ENCODE data around the gene SPINT3.
"Not testable (repeated sequence)": the region's sequence is repeated elsewhere in the genome, so short reads cannot be mapped to it uniquely, and the experiment has no call there.

SPINT3 gene

DNA sequence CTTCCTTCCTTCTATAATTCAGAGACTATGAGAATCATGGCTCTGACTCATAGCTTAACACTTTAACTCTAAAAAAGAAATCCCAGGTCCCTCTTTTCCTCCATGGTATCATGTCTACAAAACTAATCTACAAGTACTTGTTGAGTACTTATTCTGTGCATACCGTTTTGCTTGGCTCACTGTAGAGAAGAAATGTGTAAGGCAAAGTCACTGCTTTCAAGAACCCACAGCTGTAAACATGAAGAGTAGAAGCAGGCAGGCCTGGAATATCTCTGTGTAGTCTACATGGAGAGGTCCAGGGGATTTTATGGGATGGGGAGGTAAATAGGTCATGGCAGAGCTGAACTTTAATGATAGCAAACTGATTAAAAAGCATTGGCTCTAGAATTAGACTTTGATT, 13.8 kb downstream of the SPINT3 start:
- DNase-seq, result no peak

DNA sequence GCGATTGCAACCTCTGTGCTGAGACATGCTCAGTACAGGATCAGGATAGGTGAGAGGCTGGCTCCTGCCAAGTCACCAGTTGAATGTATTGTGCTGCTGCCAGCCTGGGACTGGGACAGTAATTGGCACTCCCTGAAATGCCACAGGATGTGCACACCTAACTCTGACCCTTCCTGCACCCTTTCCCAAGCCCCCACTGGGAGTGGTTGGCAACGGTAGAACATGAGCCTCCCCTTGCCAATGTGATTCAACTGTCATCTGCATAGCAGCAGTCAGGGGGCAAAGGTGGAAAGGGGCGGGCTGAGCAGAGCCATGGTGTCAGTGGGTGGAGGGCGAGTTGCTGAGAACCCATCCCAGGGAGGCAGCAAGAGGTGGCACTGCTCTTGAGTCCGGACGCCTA, 15.4 kb downstream of the SPINT3 start:
- no peak for DNase-seq

DNA sequence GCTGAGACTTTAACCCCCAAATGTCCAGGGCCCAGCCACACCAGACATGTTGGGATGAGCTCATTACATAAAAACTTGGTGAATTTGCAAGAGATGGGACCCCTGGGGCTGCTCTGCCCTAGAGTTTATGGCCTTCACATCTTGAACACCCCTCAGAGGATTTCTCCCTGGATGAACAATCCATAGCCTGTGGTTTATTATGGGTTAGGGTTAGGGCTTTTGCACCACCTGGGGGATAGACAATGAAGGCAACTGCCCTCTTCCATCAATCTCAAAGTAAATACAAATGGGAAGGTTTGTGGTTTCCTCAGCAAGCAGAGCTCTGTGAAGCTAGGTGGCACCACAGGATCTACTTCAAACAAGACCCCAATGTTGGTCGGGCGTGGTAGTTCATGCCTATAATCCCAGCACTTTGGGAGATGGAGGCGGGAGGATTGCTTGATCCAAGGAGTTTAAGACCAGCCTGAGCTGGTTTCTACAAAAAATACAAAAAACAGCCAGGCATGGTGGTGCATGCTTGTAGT, 17.4 kb downstream of the SPINT3 start:
- DNase-seq, result no peak

DNA sequence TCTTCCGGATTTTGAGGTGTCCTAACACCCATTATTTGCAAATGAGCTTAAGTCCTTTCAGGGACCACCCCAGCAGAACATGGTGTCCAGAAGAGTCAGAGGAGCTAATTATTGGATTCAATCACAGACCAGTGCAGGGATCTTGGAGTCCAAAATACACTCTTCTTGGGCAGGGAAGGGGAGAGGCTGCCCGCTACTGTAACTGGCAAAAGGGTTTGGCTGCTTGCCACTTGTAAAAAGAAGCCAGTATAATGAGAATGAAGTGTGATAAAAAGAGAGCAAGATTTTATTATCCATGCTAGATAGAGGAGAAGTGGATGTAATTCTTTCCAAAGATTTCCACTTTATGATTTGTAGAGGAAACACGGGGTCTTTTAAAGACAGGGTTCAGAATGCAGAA, 19.3 kb downstream of the SPINT3 start:
- no peak for DNase-seq

DNA sequence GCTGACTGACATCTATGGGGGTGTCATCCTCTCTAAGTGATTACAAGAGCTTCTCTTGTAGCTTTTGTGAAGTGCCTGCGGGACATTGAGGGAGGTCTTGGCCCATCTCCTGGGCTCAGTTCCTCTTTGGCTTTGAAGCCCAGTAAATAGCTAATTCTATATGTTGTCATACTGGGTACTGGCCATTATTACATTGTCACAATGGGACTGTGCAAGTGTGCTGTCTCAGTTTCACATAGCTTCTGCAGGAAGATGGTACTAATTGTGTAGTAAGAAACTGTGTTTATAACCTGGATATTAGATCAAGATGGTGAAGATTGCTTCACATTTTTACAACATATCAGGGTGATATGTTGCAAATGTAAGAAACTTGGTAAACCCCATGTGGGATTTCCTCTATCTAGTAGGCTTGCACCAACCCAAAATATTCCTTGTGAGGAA, 19.9 kb downstream of the SPINT3 start:
- DNase-seq, result no peak

DNA sequence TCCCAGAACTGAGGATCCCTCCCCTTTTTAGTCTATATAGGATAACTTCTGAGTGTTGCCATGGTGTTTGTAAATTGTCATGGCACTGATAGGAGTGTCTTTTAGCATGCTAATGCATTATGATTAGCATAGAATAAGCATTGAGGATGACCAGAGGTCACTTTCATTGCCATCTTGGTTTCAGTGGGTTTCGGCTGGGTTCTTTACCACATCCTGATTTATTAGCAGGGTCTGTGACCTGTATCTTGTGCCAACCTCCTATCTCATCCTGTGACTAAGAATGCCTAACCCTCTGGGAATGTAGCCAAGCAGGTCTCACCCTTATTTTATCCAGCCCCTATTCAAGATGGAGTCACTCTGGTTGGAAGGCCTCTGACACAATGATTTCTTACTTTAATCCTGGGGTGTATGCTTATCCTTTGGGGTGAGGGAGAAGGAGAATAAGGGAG, 26.3 kb downstream of the SPINT3 start:
- no peak for DNase-seq

DNA sequence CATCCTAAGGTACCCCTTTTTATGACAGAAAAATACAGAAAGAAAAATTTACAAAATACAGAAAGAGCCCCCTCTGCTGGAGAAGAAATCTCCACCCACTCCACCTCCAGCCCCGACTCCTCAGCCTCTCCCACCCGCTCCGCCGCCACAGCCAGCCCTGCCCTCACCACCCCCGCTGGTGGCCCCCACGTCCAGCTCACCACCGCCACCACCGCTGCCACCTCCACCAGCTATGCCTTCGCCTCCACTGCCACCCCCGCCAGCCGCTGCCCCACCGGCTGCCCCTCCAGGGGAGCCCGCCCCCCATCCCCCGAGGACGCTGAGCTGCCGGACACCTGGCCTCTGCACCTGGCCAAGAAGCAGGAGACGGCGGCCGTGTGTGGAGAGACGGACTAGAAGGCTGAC, 28.2 kb downstream of the SPINT3 start:
- DNase-seq, result no peak

DNA sequence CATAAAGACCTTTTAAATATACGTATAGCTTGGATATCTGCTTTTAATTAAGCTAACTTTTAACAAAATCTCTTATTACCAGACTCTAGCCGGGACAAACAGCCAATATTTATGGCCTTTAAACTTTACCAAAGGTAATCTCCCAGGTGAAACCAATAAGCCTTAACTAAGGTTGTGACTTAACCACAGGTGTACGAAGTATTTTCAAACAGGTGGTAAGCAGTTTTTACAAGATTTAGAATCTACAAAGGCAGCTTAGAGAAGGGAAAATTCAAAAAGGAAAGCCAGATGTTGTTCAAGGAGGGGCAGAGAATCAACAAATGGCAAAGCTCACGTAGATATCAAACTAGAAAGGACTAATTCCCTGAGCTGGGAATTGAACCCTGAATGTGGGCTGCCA, 30.0 kb downstream of the SPINT3 start:
- DNase-seq, result no peak

DNA sequence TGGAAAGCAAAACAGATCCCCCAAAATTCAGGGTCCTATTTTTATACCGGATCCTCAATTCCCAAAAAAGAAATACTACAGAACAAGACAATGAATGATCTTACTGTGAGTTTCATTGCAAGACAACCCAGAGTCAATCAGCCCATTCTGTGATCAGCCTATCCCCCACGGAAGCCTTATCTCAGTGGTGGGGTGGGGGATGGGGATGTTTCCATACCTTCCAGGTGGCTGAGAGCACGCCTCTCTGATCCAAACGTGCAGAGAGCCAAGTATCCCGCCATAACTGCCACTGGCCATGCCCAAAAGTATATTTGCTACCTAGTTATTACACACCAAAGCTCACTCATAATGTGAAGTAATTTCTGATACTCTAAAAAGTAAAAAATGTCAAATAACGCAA, 30.7 kb downstream of the SPINT3 start:
- DNase-seq, result no peak

DNA sequence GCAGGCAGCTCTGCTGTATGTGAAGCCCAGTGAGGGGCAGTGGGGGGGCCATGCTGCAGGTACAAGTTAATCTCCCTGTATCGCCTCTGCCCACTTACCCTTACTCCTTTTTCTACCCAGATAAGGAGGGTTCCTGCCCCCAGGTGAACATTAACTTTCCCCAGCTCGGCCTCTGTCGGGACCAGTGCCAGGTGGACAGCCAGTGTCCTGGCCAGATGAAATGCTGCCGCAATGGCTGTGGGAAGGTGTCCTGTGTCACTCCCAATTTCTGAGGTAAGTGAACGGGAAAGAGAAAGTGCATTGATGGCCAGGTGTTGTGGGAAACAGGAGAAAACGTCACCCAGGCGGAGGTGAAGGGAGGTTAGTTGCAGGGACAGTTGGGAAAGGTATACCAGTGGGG, 35.6 kb downstream of the SPINT3 start:
- no peak for DNase-seq

DNA sequence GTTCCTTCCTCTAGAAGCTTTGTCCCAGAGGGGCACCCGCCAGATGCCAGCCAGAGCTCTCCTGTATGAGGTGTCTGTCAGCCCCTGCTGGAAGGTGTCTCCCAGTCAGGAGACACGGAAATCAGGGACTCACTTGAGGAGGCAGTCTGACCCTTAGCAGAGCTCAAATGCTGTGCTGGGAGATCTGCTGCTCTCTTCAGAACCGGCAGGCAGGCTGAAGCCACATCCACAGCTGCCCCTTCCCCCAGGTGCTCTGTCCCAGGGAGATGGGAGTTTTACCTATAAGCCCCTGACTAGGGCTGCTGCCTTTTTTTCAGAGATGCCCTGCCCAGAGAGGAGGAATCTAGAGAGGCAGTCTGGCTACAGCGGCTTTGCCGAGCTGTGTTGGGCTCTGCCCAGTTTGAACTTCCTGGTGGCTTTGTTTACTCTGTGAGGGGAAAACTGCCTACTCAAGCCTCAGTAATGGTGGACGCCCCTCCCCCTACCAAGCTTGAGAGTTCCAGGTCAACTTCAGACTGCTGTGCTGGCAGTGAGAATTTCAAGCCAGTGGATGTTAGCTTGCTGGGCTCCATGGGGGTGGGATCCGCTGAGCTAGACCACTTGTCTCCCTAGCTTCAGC, 37.8 kb downstream of the SPINT3 start:
- peak; percentile 16 for DNase-seq

DNA sequence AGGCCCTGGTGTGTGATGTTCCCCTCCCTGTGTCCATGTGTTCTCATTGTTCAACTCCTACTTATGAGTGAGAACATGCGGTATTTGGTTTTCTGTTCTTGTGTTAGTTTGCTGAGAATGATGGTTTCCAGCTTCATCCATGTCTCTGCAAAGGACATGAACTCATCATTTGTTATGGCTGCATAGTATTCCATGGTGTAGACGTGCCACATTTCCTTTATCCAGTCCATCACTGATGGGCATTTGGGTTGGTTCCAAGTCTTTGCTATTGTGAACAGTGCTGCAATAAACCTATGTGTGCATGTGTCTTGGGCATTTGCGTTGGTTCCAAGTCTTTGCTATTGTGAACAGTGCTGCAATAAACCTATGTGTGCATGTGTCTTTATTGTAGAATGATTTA, 43.1 kb downstream of the SPINT3 start:
- not testable (repeated sequence) for DNase-seq

DNA sequence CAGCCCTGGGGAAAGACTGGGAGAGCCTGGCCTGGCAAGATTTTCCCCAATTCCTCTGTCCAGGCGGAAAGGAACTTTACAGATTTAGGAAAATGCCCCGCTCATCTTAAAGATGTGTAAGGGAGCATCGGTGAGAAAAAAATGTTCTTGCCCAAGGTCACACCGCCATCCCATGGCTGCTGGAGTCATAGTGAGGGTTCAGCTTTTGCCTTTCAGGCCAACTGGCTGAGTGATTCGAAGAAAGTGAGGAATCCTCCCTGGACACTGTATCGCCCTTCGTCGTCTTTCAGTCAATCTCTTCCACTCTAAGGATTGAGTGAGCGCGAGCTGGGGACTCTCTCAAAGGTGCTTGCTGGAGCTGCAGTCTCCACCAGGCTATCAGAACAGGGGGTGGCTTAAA, 44.5 kb downstream of the SPINT3 start:
- DNase-seq, result no peak

DNA sequence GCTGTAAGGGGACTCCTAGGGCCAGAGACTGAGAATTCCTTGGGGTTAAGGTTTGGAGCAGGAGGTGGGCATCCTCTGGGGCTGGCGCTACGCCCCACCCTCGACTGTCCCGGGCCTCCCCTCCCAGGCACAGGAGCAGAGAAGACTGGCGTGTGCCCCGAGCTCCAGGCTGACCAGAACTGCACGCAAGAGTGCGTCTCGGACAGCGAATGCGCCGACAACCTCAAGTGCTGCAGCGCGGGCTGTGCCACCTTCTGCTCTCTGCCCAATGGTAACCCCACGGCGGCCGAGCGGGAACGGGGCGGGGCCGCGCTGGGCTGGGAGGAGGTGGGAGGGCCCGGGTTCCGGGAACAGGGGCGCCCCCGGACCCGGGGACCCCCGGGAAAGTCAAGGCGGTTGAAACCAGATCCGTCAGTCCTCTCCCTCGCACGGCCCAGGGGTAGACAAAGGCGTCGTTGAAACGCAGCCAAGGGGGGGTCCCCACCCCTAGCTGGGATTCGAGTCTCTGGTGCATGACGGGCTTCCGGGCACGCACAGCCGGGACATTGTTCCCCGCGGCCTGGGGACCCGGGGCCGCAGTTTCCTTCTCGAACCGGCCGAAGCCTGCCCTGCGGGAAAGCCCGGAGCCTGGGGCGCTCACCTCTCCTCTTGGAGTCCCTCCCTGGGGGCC, 45.0 kb downstream of the SPINT3 start:
- peak; percentile 55 for DNase-seq

DNA sequence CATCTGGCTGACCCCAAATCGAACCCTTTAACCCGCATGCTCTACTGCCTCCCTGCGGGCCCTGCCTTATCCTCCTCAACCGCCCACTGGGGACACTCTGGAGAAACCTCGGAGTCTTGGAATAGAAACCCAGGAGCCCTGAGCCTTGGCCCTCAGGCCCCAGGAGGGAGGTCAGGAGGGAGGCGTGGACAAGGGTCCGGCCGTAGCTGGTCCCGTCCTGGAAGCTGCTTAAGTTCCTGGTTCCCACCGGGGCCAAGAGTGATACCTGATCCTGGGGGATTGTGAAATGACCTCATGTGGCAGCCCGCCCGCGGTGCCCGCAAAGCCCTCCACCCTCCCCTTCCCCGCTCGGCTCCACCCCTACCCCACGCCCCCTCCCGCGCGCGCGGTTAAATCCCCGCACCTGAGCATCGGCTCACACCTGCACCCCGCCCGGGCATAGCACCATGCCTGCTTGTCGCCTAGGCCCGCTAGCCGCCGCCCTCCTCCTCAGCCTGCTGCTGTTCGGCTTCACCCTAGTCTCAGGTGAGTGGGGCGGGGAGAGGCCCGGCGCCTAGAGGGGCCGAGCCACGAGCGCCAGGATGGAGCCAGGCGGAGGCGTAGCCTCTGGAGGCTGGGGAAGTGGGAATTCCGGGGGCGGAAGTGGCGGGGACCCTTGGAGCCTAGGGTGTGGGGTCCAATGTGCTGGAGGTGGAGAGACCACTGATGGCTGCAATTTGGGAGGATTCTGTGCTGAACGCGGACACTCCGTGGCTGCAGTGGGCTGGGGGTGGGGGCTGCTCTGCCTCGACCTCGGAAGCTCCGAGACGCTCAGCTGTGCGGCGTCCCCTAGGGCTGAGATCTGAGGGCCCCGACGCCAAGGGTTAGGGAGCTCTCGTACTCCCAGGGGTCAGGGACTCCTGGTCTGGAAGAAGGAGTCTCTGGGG, 45.8 kb downstream of the SPINT3 start, which contains the start of gene WFDC2:
Gene WFDC2, plus strand, starts transcription at position 418 of the 926 bp plus-strand sequence. Its CDS starts 29 bp downstream, at position 447.
- DNase-seq, result peak; percentile 58

DNA sequence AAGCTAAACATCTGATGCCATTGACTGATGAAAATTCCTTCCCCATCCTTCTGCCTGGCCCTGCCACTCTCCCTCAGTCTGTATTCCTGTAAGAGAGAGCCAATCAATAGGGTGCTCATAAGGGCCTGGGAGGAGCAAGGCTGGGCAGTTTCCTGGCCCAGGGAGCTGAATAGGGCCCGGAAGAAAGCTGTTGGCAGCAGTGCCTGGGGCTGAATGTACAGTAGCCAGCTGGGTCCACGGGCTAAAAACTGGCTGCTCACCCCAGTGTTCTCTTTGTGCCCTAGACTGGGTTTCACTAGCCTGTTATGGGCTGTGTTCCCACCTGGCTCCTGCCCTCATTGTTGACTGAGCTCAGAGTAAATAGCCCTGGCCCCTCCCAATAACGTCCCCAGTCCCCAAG, 47.6 kb downstream of the SPINT3 start:
- peak; percentile 86 for DNase-seq

DNA sequence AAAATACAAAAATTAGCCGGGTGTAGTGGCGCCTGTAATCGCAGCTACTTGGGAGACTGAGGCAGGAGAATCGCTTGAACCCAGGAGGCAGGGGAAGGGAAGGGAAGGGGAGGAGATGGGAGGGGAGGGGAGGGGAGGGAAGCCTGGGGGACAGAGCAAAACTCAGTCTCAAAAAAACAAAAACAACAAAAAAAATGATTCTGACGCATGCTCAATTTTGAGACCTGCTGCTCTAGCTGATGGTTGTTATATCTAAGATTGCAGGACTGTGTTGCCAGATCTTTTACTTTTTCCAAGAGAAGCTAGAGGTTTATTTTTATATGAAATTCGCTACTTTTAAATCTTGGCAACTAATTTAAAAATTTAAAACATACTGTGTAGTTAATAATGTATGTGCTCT, 48.2 kb downstream of the SPINT3 start:
- DNase-seq, result no peak

DNA sequence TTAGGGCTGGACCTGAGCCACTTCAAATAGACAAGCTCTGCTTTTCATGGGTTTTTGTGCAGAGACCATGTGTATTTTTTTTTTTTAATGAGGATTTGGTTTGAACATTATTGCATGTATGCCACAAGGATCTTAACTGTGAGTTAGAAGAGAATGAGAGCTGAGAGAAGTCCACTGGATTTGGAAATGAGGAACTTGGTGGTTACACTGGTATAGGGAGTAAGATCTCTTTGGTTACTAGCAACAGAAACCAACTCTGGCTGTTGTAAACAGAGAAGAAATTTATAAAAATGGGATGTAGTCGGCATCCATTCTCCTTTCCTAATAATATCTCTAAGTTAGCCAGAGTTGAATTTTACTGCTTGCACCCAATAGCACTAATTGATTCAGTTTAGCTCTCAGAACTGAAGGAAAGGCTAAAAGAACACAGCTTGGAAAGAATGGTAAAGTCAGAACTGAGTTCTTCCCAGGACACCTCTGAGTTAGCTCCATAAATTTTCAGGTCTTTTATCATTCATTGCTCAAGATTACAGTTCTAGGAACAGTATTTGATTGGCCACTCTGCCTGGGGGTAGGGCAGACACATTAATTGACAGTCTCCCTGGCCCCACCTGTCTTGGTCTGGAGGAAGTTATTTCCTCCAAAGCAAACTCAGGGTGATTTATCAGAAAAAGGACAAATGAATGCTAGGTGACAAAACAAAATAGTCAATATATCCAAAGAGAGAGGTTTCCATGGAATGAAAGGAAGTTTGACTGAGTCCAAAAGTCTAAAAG, 49.7 kb downstream of the SPINT3 start:
- DNase-seq, result no peak

DNA sequence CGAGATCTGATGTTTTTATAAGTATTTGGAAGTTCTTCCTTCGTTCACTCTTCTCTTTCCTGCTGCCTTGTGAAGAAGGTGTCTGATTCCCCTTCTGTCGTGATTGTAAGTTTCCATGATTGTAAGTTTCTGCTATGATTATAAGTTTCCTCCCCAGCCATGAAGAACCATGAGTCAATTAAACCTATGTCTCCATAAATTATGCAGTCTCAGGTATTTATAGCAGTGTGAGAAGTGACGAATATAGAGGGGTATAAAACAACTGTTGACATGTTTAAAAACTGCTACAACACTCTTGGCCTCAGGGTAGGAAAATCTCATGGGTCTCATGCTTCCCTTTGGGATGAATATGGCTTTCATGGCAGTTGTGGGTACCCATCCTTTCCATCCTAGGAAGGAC, 51.7 kb downstream of the SPINT3 start:
- no peak for DNase-seq

DNA sequence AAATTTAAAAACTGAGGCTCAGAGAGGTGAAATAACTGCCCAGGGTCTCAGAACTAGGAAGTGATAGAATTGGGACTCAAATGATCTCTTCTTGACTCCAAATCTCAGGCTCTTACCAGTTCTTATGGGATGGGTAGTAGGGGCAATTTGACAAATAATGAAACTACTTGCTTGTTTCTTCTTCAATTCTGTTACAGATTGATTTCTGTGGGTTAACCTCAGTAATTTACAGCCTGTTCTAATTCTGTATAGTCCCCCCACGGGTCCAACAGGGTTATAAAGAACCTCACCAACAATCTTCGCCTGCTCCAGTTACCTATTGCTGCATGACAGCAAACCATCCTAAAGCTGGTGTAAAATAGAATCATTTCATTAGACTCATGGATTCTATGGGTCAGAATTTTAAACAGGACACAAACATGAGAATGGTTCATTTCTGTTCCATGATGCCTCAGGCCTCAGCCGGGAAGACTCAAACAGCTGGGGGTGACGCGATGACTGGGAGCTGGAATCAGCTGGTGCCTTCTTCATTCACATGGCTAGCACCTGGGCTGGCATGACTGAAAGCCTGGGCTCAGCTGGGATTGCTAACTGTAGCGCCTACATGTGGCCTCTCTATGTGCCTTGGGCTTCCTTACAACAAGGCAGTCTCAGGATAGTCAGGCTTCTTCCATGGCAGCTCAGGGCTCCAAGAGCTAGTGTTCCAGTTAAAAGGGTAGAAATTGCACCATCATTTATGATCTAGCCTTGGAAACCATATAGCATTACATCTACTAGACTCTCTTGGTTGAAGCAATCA, 52.5 kb downstream of the SPINT3 start:
- no peak for DNase-seq
